Measurements from ENCODE around the gene PCDH8.

PCDH8 gene

GRCh38 chr13:52810011-52810410, 38.4 kb downstream of the PCDH8 start:
- DNase-seq, result no peak

- DNase-seq, result no peak
Observed at GRCh38 chr13:52809310-52809769, 39.1 kb downstream of the PCDH8 start.

DNA sequence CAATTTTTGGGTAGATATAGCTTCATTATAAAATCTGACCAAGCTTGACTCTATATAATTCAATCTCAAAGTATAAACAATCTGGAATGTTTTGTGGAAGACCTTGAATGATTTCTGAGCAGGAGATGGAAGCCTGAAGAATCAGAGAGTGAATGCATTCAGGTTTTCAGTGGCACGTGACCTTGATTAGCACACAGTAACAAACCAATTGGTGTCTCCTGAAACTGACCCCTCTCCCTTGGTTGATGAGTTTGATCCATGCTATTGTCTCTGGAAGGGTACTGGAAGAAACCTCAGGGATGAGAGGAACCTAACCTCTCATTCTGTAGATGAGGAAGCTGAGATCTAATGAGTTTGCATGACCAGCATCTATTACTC, 39.6 kb downstream of the PCDH8 start:
- DNase-seq, result no peak

- DNase-seq, result no peak
Observed at GRCh38 chr13:52806029-52806428, 42.4 kb downstream of the PCDH8 start.

- DNase-seq, result no peak
Observed at GRCh38 chr13:52804202-52804641, 44.2 kb downstream of the PCDH8 start.

GRCh38 chr13:52800856-52801255, 47.6 kb downstream of the PCDH8 start:
- no peak for DNase-seq

DNA sequence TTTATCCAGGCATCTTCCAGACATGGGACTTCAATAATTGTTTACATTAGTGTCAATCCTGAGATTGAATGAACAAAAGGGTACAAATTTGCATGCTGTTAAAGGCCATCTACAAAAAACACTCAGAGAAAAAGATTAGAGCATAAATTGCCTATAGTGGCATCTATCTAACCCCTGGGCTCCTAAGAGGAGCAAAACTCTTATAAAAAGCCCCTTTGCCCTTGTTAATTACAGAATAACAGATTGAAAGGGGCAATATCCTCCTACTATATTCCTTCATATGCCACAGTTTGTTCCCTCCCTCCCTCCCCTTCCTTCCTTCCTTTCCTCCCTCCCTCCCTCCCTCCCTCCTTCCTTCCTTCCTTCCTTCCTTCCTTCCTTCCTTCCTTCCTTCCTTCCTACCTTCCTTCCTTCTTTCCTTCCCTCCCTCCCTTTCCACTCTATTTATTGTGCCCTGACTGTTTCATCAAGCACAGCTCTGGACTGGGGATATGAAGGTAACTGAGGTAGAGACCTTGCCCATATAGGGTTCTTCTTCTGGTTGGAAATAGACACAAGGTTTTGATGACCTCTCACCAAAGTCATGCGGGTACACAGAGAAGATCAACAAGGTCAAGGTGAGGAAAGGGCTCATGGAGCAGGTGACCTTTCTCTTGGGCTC, 49.5 kb downstream of the PCDH8 start:
- no peak for DNase-seq

- DNase-seq, result no peak
Observed at GRCh38 chr13:52797176-52797575, 51.3 kb downstream of the PCDH8 start.

GRCh38 chr13:52794589-52794988, 53.9 kb downstream of the PCDH8 start:
- no peak for DNase-seq

DNA sequence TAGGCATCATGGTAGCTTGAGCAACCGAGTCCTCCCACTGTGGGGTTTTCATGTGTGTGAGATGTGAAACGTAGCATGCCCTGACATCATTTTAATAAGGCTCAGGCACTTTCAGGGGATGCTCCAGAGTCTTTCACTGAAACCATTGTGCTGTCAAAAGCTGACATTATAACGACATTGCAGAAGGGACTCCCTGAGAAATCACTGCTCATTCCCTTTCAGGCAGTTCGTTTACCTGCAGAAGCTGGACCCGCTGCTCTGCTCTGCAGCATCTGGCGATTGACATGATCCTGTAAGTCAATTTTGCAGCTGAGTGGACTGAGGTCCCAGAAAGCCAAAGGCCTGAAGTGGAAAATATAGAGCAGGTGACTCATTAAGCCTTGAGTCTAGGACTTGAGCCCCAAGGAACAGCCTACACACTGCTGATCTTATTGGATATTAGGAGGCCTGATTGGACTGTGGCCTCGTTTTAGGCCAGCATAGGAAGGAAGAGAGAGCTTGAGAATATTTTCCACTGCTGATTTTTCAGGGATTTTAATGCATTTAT, 54.9 kb downstream of the PCDH8 start:
- no peak for DNase-seq

Data from T1000 (cell line).